Ecto neural progenitor cell (in vitro differentiated cells): ENCODE measurements around the gene GRK7.
A peak's percentile ranks its signal among the peaks of the same experiment; 100 is the strongest.
"Not testable (repeated sequence)": the region's sequence is repeated elsewhere in the genome, so short reads cannot be mapped to it uniquely, and the experiment has no call there.

Source experiments
- DNase-seq: peaks from one replicate; pipeline ENCODE4 v3.0.0-alpha.2; 2018; ENCODE audit warnings: low spot score

Gene GRK7

DNA sequence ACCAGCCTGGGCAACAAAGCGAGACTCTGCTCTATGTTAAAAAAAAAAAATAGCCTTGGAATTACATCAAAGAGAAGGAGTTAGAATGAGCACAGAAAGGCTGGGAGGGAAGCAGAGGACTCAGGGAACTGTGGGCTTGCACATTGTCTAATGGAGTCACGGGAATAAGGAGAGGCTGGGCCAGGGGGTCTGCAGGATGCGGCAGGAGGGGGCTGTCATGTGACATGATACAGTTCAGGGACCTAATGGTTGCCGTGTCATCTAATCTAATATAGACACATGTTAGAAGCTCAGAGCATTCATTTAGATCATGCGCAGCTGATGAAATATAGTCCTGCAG lies 32.5 kb downstream of the GRK7 start:
- DNase-seq, result no peak

DNA sequence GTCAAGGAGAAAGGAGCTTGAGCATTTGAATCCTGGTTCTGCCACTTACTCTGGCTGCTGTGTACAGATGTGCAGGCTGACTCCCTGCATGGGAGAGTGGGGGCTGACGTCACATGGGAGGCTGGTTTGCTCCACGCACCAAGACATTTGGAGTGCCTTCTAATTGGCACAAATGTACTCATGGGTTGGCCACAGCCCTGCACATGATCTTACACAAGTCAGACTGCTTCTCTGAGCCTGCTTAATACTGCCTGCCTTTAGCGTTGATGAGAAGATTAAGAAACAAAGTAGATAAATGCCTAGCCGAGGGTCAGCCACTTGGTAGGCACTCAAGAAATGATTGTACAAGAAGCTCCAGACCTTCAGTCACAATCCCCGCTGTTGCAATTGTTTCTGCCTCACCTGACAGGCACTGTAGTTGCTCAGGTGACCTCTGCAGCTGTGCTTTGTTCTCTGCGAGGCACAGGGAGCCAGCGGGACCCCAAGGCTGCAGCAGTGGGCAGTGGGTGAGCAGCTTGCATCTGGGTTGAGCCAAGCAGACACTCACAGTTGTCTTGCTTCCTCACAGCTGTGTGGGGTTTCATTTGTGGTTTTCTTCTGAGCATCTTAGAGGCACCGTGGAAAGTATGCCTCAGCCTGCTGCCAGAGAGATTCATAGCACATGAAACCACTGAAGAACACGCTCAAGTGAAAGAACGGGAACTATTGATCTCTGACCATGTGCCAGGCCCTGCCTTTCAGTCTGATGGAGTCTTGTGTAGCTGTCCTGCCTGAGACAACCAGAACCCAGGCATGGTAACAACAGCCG lies 33.1 kb downstream of the GRK7 start:
- DNase-seq, result no peak

DNA sequence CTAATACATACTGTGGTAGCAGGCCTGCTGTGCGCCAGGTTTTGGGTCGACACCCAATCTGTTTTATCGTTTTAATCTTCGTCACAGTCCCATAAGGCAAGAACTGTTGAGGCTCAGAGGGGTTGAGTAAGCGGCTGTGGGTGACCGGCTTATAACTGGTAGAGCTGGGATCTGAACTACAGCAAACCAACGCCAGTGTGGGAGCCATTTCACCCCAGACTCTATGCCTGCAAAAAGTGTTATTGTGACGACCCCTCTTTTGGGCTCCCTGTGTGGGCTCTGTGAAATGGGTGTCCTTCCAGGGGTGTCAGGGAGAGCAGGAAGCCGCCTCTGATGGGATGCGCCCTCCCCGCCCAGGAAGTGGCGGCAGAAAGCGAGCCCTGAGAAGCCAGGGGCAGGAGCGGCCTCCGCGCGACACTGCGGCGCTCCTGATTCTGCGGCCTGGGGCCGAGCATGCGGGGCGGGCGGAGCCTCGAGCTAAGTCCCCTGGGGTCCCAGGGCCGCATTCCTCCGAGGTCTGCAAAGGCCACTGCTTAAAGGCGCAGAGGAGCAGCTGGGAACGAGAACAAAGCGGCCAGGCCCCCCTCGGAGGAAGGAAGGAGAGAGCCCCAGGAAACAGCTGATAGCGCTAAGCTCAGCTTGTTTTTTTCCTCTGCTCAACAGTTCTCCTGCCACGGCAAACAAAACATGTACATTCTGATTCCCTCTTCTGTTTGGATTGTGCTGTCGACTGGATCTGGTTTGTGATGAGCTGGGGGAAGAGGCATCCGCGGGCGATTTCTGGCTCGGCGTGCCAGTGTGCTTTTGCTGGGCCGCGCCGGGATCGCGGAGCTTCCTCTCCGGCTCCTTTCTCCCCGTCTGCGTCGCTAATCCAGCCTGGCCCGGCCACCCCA lies 33.9 kb downstream of the GRK7 start:
- peak; percentile 90 for DNase-seq

DNA sequence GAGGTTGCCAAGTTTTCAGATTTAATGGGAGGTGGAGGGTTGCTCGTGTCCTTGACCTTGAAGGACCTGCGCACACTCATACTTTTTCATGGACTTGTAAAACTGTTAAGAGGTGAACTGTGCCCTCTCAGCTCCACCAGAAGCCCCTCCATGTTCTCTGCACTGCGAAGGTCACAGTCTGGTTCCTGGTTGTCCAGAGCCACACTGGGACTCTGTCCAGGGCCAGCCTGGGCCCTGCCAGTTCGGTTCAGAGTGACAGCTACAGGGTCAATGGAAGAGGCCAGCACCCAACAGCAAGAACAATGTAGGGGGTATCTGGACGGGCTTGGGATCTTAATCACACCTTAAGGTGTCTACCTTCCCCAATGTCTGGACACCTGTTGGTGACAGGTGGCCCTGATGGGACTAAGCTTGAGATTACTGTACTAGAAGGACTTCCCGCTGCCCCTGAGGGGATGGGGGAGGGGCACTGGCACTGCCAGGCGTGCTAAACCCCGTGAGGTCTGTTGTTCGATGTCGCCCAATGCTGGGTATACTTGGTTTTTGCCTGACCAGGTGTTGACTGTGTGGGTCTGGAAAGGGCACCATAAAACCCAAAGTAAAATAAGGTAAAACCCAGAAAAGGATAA lies 34.7 kb downstream of the GRK7 start:
- no peak for DNase-seq

DNA sequence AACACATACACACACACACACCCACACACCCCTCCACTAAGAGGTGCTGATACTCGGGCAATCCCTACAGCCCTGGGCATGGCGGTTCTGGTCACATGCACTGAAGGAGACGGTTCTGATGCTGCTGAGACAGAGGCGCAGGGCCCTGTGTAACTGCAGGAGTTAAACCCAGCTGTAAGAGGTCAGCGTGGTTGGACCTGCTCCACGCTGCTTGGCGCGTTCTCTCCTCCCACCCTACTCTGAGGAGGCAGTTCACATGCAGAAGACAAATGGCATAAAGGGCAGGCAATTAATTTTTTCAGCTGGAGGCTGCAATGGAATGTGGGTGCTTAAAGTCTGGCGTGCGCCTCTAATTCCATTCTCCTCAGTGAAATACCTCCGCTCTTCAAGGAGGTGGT lies 35.2 kb downstream of the GRK7 start:
- no peak for DNase-seq

DNA sequence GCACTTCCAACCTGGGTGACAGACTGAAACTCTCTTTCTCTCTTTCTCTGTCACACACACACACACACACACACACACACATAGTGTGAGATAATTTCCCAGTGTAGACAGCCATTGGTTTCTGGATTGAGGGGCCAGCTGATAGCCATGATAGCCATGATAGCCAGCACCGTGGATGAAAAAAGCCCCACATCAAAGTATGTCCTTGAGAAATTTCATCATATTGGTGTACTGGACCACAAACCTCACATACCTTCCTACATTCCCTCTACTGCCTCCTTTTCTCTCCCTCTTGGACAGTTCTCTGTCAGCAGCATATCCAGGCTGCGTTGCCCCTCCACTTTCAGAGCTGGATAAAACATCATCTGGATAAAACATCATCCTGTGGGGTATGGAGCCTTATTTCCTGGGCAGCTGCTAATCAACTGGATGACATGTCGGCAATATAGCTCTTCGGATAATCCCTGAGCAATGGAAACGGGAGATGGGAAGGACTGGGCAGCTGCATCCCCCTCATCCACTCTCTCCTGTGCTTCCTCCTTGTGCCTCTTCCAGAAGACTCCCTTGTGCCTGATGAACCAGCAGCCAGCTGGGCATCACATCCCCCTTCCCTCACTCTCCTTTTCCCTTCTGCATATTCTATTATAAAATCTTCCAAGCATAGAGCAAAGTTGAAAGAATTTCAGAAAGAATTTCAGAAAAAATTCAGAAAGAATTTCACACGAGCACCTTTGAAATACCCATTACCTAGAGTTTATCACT lies 39.3 kb downstream of the GRK7 start:
- no peak for DNase-seq

DNA sequence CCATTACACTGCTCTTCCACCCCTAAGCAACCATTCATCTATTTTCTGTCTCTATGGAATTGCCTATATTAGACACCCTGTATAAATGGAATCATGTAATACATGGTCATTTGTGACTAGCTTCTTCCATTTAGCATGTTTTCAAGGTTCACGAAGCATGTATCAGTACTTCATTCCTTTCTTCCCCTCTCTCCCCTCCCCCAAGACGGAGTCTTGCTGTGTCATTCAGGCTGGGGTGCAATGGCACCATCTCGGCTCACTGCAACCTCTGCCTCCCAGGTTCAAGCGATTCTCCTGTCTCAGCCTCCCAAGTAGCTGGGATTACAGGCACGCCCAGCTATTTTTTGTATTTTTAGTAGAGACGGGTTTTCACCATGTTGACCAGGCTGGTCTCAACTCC lies 40.3 kb downstream of the GRK7 start:
- not testable (repeated sequence) for DNase-seq

DNA sequence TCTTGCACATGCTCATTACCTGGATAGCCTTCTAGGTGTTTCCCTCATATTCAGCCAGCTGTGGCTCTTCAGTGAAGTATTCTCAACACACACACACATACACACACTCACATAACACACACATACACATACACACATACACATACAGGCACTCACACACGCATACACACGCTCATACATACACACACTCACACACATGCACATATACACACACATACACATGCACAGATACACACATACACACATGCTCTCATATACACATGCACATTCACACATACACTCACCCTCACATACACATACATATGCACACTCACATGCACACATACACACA lies 41.2 kb downstream of the GRK7 start:
- no peak for DNase-seq

DNA sequence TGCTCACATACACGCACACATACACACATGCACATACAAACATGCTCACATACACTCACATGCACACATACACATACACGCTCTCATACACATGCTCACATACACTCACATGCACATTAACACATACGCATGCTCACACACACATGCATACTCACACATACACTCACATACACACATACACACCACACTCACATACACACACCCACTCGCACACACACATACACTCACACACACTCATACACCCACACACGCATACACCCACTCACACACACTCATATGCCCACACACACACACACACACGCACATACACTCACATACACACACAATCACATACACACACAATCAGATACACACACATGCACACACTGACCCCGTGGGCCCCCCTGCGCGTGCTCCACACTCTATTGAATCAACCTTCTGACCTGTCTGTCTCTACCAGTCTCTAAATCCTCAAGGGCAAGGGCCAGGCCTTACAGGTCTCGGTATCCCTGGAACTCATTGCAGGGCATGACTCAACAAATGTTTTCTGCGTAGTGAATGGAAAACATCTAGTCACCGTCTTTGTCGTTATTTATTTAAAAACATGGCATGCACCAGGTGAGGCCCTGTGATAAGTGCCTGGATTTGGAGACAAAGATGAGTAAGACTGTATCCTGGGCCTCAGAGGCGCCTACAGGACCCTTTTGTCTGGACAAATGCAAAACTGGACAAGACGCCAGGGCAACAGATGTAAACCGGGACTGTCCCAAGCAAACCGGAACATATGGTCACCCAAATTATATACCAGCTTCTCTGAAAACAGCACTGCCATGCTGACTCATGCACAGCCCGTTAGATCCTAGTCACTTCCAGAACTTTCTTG lies 41.8 kb downstream of the GRK7 start:
- DNase-seq, result no peak

DNA sequence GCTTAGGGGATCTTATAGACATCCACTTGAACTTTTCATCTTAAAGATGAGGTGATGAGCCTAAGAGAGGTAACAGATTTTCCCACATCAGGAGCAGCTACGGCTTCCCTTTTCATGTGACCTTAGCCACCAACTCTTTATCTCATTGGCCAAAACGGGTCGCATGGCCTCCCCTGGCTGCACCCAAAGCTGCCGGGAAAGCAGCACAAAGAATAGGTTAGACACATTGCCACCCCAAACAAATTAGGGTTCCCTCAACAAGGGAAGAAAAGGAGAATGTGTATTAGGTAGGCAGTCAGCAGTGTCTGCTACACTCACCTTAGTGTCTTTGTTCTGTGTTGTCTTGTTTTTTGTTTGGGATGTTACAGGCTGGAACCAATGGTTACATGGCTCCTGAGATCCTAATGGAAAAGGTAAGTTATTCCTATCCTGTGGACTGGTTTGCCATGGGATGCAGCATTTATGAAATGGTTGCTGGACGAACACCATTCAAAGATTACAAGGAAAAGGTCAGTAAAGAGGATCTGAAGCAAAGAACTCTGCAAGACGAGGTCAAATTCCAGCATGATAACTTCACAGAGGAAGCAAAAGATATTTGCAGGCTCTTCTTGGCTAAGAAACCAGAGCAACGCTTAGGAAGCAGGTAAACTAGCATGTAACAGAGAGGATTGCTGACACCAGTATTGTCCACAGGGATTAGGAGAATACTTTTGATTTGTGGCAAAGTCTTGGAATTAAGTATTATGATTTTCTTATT lies 44.2 kb downstream of the GRK7 start:
- no peak for DNase-seq

DNA sequence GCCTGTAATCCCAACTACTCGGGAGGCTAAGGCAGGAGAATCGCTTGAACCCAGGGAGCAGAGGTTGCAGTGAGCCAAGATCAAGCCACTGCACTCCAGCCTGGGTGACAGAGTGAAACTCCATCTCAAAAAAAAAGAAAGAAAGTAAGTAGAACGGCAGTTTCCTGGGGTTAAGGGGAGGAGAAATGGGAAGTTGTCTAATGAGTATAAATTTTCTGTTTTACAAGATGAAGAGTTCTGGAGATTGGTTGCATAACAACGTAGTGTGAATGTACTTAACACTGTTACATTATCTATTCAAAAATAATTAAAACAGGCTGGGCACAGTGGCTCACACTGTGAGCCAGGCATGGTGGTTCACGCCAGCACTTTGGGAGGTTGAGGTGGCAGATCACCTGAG lies 45.4 kb downstream of the GRK7 start:
- DNase-seq, result no peak

DNA sequence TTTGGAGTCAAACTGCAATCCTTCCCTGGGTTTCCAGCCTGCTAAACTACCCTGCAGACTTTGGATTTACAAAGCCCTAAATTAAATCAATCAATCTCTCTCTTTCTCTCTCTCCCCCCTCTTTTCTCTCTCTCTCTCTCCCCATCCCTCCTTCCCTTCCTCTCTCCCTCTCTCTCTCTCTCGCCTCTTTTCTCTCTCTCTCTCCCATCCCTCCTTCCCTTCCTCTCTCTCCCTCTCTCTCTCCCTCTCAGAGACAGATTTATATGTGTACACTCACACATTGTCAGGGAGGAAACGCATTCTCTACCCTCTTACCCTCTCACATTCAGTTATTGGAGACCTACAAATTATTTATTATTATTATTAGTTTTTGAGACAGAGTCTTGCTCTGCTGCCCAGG lies 47.0 kb downstream of the GRK7 start:
- DNase-seq, result no peak

DNA sequence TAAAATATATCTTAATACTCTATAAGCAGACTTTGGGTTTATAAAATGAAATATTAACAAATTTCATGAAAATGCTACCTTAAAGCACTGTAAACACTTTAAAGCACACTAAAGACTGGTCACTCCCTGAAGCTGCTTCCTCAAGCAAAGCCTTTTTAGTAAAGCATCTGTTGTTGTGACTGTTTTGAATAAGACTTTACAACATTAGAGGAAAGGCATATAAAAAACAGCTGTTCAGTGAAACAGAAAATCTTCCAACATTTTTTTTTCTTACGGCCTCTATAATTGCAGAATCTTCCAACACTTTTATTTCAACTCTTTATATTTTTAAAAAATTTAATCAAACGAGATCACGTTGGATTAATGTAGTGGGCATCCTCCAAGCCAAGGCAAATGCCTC lies 48.1 kb downstream of the GRK7 start:
- DNase-seq, result no peak

DNA sequence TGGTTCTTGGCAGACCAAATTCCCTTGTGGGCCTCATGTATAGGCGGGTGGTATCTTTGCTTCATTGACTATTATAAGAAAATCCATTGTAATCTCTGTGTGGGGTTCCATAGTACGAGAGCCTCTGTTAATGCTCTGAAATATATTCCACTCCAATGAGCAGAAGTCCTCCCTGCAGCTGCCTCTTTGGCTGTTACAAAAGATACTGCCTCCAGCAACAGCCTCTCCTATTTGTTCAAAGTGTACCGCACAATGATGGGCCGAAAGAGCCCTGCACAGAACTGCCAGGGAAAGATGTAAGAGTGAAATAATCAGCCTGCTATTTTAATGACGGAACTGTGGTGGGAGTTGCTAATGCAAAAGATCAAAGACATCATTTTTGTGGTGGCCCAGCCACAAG lies 48.9 kb downstream of the GRK7 start:
- DNase-seq, result no peak

DNA sequence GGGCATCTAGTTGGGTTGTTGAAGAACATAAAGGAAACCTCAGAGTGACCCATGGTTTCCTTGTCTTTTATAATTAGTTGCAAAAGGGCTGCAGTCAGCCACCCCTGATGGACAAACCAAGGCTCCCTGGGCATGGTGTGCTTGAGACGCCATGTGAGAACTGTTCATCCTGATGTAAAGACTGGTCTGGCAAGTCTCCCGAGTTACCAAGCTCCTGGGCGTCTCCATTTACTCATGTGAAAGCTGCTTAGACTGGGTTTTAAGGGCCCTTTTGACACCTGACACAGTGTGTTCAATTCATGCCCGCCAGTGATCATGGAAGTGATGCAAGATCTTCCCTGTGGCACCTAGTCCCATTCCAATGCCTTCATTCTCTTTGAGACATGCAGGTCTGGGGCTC lies 49.4 kb downstream of the GRK7 start:
- DNase-seq, result no peak
